ENCODE results near the gene WDR64.
"Not testable (repeated sequence)": the region's sequence is repeated elsewhere in the genome, so short reads cannot be mapped to it uniquely, and the experiment has no call there.

Gene WDR64

DNA sequence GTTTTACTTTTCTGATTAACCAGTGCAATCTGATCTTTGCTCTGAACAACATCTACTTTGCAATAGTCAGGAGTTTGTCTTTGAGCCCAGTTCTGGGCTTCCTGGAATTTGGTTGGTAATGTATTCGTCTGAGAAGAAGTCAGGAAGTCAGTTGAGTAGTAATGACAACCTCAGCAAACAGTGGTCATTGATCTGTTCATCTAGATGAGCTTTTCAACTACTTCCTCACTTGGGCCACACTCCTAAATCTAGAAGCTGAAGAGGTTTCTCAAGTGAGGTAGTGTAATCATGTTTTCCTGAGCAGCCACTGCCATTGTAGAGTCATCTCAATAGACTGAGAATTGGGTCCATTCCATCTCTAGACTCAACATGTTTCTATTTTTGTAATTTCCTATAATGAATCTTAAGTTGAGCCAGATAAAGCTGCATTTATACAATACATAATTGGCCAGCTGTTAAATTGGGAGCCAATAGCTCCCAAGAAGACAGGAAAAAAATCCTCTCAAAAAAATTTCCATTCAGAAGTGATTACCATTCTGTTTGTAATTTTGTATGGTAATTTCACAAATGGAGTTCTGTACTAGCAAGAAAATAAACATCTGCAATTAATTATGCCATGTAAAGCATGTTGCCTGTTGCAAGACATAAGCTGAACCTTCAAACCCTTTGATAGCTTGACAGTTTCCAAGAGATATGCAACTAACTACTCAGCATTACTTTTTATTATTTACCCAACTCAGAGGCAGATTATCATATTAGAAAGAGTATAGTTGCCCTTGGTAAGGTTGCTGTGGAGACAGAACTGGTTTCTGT is 49.6 kb downstream of the WDR64 start:
- no peak for DNase-seq (ENCODE audit: low read depth in 2 of 2)

DNA sequence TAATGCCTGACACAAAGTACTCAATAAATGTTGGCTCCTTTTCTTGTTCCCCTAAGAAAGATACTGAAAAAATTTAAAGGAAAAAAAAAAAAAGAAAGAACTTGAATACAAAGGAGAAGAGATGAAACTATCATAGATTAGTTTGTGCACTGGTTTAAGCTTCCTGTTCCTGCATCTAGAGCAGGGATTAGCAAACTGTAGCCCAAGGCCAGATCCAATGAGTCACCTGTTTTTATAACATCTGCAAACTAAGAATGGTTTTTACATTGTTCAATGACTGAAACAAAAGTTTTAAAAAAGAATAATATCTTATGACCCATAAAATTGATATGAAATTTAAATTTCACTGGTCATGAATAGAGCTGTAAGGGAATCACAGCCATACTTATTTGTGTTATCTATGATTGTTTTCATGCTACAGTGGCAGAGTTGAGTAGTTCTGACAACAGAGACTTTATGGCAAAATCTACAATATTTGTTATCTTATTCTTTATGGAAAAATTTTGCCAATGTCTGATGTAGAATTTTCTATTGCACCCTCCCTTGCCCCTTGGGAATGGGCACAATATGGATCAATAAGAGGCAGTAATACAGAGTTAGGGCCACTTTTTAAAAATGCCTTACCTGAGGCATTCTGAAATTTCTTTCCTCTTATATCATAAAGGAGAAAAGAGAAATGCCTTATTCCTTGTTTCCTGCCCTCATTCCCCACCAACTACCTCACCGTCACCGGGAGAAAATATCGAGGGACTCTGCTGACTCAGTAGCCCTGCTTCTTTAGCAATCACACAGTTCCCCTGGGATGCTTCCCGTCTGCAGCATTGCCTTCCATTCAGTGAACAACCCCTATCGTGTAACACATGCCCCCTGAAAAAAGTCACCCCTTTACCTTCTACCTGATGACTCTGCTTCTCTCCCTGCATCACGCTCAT is 50.6 kb downstream of the WDR64 start:
- no peak for DNase-seq (ENCODE audit: low read depth in 2 of 2)

DNA sequence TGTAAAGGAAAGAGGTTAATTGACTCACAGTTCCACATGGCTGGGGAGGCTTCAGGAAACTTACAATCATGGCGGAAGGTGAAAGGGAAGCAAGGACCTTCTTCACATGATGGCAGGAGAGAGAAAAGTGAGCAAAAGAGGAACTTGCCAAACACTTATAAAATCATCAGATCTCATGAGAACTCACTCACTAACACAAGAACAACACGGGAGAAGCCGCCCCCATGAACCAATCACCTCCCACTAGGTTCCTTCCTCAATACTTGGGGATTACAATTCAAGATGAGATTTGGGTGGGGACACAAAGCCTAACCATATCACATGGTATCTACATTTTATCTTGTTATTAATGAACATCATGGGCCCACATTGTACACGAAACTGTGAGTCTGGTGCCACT is 51.7 kb downstream of the WDR64 start:
- DNase-seq (ENCODE audit: low read depth in 2 of 2): not testable (repeated sequence)

DNA sequence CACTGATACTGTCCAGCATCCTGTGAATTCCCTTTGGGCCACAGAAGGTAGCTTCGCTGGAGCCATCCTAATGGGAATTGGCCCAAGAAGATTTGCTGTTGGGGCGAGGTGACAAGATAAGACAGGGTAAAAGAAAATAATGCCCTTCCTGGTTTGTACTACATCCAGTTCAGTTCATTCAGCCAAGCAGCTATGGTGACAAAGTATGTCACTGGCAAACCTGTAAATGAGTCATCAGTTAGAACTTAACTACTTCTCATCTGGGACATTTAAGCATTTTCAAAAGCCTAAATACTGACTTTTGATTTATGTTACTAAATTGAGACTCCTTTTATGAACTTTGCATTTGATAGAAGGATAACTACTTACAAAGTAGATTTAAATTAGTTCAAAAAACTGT is 54.2 kb downstream of the WDR64 start:
- no peak for DNase-seq (ENCODE audit: low read depth in 2 of 2)

DNA sequence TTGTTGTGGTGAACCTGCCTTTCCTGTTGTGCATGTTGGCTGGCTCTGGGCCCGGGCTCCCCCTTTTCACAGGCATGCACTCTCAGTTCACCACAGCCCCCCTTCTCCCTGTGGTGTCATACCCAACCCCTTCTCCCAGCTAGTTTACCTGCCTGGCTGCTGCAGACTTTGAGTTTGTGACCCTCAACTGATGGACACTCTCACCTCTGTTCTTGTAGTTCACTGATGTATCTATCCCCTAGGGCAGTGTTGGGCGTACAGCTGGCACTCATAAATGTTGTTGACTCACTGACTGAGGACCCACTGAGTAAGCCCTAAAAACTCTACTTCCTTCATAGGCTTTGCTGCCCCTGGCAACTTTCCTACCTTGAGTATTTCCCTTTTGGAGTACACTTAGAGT is 54.9 kb downstream of the WDR64 start:
- no peak for DNase-seq (ENCODE audit: low read depth in 2 of 2)

DNA sequence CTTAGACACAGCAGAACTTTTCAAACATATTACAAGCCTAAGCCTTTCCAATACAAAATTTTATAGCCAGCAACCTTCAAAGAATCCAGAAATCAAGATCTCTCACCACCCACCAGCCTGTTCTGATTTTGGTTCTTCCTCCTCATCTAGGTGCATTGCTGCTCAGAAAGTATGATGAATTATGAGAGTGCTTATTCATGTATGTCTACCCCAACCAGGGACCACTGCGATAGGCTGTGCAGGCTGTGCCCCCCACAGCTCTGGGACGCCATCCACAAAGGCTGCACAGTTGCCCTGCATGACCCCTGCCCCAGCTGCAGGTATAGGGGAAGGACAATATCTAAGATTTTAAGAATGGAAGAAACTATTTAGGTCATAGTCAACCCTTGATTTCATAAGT is 55.4 kb downstream of the WDR64 start:
- DNase-seq (ENCODE audit: low read depth in 2 of 2): no peak

DNA sequence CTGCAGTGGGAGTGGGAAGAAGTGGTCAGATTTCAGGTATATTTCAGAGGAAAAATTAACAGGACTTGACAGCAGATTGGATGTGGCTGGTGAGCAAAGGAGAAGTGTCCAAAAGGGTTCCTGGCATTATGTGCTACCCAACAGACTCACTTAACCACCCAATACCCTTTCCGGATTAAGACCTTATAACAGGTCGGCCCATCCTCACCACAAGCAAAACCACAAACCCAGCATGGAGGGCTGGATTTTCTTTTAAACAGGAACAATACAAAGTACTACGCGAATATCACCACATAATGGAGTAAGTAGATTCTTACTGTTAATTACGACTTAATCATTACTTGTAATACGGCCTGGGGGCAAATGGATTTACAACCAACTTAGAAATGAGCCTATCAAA is 59.2 kb downstream of the WDR64 start:
- no peak for DNase-seq (ENCODE audit: low read depth in 2 of 2)

DNA sequence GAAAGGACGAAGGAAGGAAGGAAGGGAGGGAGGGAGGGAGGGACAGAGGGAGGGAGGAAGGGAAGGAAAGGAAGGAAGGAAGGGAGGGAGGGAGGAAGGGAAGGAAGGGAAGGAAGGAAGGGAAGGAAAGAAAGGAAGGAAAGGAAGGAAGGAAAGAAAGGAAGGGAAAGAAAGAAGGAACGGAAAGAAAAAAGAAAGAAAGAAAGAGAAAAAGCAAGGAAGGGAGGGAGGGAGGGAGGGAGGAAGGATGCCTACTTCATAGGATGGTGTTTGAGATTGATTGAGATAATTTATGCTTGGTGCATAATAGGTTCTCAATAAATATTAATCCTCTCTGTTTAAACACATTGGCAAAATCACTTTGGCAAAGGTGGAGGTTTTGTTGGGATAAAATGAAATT is 61.2 kb downstream of the WDR64 start:
- DNase-seq (ENCODE audit: low read depth in 2 of 2): no peak

DNA sequence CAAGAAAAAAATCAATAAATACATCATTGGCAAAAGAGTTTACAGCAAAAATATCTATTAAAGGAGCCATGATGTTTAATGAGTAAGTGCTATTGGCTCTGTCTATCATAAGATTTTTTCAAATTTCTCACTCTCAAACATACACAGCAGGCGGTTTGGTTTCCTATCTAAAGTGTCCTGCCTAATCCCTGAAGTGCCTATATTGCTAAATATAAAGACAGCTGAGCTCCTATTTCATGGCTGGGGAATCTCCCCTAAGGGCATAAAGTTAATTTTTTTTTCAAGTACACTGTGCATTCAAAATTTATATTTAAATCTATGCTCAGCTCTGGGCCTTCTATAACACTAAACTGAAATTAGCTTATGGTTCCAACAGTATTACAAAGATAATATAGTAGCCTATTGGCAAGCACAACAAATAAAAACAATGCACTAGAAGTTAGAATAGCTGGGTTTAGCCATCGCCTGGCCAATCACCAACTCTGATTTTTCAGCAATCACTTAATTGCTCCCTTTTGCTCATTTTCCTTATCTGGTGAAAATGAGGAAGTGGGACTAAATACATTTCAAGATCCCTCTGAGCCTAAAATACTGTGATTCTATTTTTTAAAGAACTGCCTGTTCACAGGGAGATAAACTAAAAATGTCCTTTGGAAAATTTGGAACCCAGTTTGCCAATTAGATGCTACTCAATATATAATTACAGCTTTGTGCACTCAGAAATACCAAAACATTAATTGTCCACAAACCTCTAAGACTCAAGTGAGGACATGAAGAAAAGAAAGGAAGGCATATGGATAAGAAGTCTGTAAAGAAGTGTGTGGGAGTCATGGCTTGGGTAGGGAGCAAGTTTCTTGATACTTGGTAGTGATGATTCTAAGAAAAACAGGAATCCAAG is 62.5 kb downstream of the WDR64 start:
- DNase-seq (ENCODE audit: low read depth in 2 of 2): no peak

DNA sequence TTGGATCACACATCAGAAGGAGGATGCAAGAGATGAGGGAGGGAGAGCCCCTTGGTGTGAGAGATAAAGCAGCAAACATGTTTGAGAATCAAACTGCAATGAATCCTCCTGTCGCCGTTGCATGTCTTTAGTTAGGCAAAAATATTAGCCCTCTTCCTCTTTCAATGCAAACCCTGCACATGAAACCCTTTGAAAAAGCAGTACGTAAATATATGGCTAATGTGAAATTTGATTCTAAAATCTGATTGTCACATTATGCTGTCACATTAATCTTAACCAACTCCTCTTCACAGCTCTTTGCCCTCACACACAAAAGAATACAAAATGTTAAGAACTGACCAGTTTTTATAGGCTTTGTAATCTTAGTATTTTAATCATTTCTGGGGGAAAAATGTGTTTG is 63.4 kb downstream of the WDR64 start:
- DNase-seq (ENCODE audit: low read depth in 2 of 2): no peak

DNA sequence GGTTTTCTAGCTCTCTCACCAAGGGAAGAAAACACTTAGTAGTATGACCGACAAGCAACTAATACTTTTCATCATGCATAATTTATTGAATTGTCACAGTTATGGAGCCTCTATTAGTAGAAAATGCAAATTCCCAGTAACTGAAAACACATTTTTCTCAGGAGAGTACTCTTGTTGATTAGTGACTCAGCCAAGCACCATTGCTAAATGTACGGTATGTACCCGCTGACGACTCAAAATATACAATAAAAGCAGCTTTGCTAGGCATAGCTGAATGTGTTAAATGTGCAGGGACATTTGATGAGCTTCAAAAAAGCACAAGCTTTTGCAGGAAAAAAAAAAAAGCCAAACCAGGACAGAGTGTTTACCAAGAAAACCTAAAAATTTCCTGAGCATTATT is 63.9 kb downstream of the WDR64 start:
- DNase-seq (ENCODE audit: low read depth in 2 of 2): no peak

DNA sequence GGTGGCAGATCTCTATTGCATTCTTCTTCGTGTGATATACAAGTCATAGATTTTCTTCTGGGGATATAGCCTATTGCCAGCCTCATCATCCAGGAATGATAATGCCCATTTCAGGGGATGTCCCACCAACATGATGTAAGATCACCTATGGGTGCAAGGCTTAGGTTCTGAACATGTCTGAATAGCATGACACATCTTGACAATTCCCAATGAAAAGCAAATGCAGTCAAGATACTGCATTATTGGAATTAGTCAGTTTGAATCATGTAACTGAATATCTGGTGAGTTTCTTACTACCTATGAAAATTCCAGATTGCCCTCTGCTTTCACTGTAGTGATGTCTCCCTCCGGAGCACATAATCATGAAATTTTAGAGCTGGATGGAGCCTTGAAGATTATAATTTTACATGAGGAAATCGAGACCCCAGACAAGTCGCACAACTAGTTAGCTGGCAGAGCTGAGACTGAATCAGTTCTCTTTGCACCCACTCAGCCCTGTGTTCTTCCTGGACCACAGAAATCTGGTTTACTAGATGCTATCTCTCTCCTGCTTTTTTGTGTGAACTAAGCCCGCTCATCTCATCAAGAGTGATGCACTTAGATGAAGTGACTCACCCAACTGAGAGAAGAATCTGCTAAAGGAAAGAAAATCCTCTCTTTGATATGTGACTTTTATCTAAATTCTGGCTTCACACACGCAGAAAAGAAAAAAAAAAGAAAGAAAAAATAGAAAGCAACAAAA is 65.0 kb downstream of the WDR64 start:
- peak in 1 of 2 donors; percentile 12 for DNase-seq (ENCODE audit: low read depth in 2 of 2)

DNA sequence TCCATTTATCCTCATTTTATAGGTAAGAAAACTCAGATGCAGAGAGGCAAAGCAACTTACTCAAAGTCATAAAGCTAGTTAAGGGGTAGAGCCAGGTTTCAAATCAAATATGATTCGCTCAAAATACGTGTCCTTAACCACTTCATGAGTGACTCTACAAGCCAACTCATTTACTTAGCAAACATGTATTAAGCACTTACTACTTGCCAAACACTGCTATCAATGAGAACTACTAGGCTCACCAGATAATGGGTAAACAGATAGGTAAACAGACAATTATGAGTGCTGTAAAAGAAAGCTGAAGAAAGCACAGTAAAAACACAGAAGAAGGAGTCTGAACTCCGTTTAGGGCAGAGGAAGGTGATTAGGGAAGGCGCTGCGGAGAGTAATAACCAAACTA is 65.9 kb downstream of the WDR64 start:
- no peak for DNase-seq (ENCODE audit: low read depth in 2 of 2)

DNA sequence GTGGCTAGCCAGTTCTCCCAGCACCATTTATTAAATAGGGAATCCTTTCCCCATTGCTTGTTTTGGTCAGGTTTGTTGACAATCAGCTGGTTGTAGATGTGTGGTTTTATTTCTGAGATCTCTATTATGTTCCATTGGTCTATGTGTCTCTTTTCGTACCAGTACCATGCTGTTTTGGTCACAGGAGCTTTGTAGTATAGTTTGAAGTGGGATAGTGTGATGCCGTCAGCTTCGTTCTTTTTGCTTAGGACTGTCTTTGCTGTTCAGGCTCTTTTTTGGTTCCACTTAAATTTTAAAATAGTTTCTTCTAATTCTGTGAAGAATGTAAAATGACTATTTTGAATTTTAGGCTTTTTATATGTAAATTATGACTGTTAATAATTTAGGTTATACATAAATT is 68.9 kb downstream of the WDR64 start:
- no peak for DNase-seq (ENCODE audit: low read depth in 2 of 2)

DNA sequence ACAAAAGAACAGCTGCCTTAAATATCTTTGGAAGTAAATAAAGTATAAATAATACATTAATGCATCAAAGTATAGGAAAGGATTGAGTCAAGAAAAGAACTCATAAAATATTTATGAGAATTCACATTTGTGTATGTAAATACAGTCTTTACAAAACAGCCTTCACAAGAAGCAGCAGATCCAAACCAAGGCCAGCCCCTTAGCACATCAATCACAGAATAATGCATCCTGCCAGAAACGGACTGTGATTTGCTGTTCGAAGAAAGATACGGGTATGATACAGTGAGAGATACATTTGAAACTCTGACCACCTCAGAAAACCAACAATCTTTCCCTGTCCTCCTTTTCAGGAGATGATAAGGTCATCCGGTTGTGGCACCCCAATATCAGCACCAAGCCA is 70.9 kb downstream of the WDR64 start:
- no peak for DNase-seq (ENCODE audit: low read depth in 2 of 2)

DNA sequence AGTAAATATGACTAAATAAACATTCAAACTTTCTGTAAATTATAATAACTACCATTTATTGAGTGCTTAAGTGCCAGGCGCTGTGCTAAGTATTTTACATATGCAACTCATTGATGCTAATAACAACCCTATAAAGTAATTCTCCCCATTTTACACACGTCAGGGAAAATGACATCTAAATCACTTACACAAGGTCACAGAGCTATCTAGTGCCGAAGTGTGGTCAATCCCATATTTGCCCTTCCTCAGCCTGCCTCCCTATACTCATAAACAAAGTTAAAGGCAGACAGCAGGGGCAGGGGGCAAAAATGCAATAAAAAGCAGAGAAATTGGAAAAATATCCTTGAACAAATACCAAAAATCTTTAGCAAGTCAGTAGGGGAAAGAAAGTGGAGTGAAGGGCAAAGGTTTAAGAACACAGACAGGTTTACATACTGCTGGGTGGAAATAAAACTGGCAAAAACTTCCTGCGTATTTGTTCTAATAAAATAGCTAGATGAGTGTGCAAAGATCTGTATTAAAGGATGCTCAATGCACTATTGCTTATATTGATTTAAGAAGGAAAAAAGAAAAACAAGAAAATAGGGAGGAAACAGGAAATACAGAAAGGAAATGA is 72.8 kb downstream of the WDR64 start:
- DNase-seq (ENCODE audit: low read depth in 2 of 2): no peak

DNA sequence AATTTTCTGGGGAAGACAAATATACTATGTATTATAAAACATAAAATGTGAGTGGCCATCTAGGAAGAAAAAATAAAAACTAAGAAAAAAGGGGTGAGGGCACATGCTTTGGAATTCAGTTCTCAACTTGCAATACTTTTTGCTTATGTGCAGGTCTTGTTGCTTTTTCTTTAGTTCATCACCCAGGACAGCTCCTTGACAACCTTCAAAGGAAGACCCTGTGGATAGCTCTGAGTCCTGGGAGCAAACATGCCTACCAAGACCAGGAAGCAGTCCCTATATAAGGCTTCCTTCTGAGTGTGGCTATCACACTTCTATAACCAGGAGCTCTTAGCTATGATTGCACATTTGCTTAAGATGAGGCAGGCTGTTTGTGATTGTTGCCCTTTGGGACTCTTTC is 78.0 kb downstream of the WDR64 start:
- no peak for DNase-seq (ENCODE audit: low read depth in 2 of 2)

DNA sequence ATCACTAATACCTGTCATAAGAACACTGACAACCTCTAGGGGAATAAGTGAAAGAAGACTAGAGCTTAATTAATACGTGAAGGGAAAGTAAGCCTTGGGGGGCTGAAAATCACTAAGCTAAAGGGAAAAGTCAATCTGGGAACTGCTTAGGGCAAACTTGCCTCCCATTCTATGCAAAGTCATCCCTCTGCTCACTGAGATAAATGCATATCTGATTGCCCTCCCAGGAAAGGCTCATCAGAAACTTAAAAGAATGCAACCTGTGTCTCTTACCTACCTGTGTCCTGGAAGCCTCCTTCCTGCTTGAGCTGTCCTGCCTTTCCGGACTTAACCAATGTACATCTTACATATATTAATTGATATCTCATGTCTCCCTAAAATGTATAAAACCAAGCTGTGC is 81.8 kb downstream of the WDR64 start:
- no peak for DNase-seq (ENCODE audit: low read depth in 2 of 2)

DNA sequence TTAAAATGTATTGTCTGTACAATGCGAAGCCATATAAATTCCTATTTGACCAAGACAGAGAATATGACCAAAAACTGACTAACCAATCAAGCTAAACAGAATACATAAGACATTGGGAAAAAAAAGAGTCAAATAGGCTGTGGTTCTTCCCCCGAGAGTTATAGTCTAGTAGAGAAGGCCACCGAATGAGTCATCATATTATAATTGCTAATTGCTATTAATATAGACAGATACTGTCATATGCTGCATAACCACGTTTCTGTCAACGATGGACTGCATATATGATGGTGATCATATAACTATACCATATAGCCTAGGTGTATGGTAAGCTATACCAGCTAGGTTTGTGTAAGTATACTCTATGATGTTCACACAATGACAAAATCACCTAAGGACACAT is 82.5 kb downstream of the WDR64 start:
- no peak for DNase-seq (ENCODE audit: low read depth in 2 of 2)

DNA sequence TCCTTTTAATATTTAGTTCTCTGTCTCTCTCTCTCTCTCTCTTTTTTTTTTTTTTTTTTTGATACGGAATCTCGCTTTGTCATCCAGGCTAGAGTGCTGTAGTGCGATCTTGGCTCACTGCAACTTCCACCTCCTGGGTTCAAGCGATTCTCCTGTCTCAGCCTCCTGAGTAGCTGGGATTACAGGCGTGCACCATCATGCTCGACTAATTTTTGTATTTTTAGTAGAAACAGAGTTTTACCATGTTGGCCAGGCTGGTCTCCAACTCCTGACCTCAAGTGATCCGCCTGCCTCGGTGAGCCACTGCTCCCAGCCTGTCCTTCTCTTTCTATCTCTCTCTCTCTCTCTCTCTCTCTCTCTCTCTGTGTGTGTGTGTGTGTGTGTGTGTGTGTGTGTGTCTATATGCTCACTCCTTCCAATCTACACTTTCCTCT is 83.4 kb downstream of the WDR64 start:
- DNase-seq (ENCODE audit: low read depth in 2 of 2): not testable (repeated sequence)

DNA sequence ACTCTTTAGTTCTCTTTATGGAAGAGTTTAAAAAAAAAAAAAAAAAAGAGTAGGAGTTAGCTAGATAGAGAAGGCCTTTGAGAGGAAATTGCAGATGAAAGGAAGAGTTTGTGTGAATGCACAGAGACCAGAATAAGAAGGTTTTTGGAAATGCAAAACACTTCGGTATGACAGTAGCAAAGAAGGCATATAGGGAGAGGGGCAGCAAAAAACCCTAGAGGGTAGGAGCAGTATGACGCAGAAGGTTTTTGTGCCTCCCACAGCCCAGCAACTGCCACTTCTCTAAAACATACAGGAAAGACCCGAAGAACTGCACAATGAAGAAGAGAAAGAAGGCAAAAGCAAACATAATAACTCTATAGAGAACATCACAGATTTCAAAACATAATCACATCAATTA is 84.3 kb downstream of the WDR64 start:
- no peak for DNase-seq (ENCODE audit: low read depth in 2 of 2)

All from stimulated activated CD8-positive, alpha-beta memory T cell treated with anti-CD3 and anti-CD28 coated beads, Interleukin-15, amount 100 ng/mL, for 4 hours (primary cell).